ENCODE measurements around the gene F7. TPM values are rescaled to one million over a fixed set of nuclear protein-coding genes. Genes with fewer than 3 reads are reported as not detected.

F7 gene
- total RNA-seq, 4 donors from 2014 or later, result 0.20 to 1.2 TPM; not detected in 2

- no peaks in the 10 kb centered on the region for H3K9me3 ChIP-seq
- in situ Hi-C loops (cut with MboI; ENCODE audit: low sequenced_read_pairs in 4 of 4) (no loop called here), intact Hi-C loops (cut with DNase I; ENCODE audit: low total_unique reads) (no loop called here)
- no peak for TF ChIP-seq POLR2A (IDR thresholded peaks at IDR 0.05)
- TF ChIP-seq, protein P1, sequence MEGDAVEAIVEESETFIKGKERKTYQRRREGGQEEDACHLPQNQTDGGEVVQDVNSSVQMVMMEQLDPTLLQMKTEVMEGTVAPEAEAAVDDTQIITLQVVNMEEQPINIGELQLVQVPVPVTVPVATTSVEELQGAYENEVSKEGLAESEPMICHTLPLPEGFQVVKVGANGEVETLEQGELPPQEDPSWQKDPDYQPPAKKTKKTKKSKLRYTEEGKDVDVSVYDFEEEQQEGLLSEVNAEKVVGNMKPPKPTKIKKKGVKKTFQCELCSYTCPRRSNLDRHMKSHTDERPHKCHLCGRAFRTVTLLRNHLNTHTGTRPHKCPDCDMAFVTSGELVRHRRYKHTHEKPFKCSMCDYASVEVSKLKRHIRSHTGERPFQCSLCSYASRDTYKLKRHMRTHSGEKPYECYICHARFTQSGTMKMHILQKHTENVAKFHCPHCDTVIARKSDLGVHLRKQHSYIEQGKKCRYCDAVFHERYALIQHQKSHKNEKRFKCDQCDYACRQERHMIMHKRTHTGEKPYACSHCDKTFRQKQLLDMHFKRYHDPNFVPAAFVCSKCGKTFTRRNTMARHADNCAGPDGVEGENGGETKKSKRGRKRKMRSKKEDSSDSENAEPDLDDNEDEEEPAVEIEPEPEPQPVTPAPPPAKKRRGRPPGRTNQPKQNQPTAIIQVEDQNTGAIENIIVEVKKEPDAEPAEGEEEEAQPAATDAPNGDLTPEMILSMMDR (IDR thresholded peaks at IDR 0.05 in 4 of 5, conservative IDR thresholded peaks at IDR 0.05 in 1 of 5), result no peak
- H3K36me3 ChIP-seq, result no peaks in the 10 kb centered on the region
- no peaks in the 10 kb centered on the region for H3K27me3 ChIP-seq
- no peaks in the 10 kb centered on the region for H3K4me1 ChIP-seq
- H3K4me3 ChIP-seq, result no peak overlapping the region
- ATAC-seq (no peak), DNase-seq (no peak)
- H3K27ac ChIP-seq, result no peak overlapping the region
Measured at GRCh38 chr13:113141601-113141970, 36.0 kb downstream of the F7 start.

DNA sequence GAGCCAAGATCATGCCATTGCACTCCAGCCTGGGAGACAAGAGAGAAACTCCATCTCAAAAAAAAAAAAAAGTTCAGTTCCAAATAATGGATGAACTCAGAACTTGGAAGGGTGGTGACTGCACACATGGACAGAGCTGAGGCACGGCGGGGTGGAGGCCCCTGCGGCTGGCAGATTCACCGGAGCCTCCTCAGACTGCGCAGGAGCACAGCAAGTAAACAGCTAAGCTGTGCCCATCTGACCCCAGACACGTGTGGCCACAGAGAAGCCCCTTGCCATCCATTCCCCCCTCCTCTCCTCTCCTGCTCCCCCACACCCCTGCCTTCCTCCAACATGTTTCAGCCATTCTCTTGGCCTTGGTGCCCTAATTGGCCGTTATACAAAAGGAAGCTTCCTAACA is 37.3 kb downstream of the F7 start:
- no peak for ATAC-seq
- TF ChIP-seq, protein P1 (IDR thresholded peaks at IDR 0.05 in 4 of 5, conservative IDR thresholded peaks at IDR 0.05 in 1 of 5), result no peak
- no peak for TF ChIP-seq POLR2A (IDR thresholded peaks at IDR 0.05)
- DNase-seq, result no peak
- Histone ChIP-seq H3K4me3 (no peak overlapping the region), H3K27ac (no peak overlapping the region), H3K4me1 (no peaks in the 10 kb centered on the region), H3K36me3 (no peaks in the 10 kb centered on the region), H3K9me3 (no peaks in the 10 kb centered on the region), H3K27me3 (no peaks in the 10 kb centered on the region)
- in situ Hi-C loops (cut with MboI; ENCODE audit: low sequenced_read_pairs in 4 of 4) (no loop called here), intact Hi-C loops (cut with DNase I; ENCODE audit: low total_unique reads) (no loop called here)

DNA sequence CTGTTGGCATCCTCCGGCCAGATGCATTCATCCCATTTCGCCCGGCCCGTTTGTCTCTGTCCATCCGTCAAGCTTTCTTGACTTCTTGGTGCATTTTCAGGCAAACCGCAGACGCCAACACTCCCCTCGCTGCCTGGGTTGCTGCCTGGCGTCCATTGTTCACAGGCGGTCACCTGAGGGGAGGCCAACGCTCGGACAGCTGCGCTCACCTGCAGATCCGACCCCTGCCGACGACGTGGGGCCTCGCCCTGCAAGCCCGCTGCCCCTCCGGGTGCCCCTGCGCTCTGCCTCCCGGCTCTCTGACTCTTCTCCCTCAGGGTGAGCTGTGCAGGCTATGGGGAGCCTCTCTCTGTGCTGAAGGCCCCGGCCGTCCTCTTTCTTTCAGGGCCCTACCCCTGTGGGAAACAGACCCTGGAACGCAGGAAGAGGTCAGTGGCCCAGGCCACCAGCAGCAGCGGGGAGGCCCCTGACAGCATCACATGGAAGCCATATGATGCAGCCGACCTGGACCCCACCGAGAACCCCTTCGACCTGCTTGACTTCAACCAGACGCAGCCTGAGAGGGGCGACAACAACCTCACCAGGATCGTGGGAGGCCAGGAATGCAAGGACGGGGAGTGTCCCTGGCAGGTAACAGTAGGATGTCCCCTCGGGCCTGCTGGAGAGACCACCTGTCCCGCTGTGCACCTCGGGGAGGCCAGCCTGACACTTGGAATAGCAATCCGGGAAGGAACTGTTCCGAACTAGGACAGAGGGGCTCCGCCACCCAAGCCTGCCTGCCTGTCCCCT is 38.1 kb downstream of the F7 start:
- no peak for ATAC-seq
- TF ChIP-seq, protein P1 (IDR thresholded peaks at IDR 0.05 in 4 of 5, conservative IDR thresholded peaks at IDR 0.05 in 1 of 5), result no peak
- no peak for TF ChIP-seq POLR2A (IDR thresholded peaks at IDR 0.05)
- Histone ChIP-seq H3K27ac (no peak overlapping the region), H3K4me3 (no peak overlapping the region), H3K9me3 (no peaks in the 10 kb centered on the region), H3K4me1 (no peaks in the 10 kb centered on the region), H3K27me3 (no peaks in the 10 kb centered on the region), H3K36me3 (no peaks in the 10 kb centered on the region)
- in situ Hi-C loops (cut with MboI; ENCODE audit: low sequenced_read_pairs in 4 of 4), result no loop called here
- DNase-seq, result no peak
- intact Hi-C loops (cut with DNase I; ENCODE audit: low total_unique reads), result no loop called here

DNA sequence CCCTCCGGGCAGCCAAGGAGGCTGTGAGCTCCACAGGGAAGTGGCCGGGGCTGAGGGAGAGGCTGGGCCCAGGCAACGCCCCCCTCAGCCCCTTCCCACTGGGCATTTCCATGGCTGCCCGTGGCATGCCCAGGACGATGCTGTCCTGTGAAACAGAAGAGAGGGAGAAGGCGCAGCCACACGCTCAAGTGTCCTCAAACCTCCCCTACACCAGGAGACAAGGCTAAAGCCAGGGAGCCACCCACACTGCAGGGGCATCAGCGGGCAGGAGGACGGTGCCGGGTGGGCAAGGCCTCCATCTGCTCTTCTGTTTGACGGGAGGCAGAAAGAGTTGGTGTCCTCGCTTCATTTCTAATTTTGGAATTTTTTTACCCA is 38.7 kb downstream of the F7 start:
- ATAC-seq, result no peak
- no peaks in the 10 kb centered on the region for H3K27me3 ChIP-seq
- in situ Hi-C loops (cut with MboI; ENCODE audit: low sequenced_read_pairs in 4 of 4), result no loop called here
- DNase-seq, result no peak
- H3K4me3 ChIP-seq, result no peak overlapping the region
- no peaks in the 10 kb centered on the region for H3K9me3 ChIP-seq
- no peaks in the 10 kb centered on the region for H3K4me1 ChIP-seq
- intact Hi-C loops (cut with DNase I; ENCODE audit: low total_unique reads), result no loop called here
- TF ChIP-seq POLR2A (IDR thresholded peaks at IDR 0.05), result no peak
- TF ChIP-seq, protein P1 (IDR thresholded peaks at IDR 0.05 in 4 of 5, conservative IDR thresholded peaks at IDR 0.05 in 1 of 5), result no peak
- no peaks in the 10 kb centered on the region for H3K36me3 ChIP-seq
- H3K27ac ChIP-seq, result no peak overlapping the region

DNA sequence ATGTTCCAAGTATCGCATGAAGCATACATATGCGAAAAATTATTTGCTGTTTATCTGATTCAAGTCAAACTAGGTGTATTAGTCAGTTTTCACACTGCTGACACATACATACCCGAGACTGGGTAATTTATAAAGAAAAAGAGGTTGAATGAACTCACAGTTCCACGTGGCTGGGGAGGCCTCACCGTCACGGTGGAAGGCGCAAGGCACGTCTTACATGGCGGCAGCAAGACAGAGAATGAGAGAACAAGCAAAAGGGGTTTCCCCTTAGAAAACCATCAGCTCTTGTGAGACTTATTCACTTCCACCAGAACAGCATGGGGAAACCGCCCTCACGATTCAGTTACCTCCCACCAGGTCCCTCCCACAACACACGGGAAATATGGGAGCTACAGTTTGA is 39.9 kb downstream of the F7 start:
- H3K4me1 ChIP-seq, result no peaks in the 10 kb centered on the region
- no peaks in the 10 kb centered on the region for H3K27me3 ChIP-seq
- no peak for DNase-seq
- no peak overlapping the region for H3K27ac ChIP-seq
- TF ChIP-seq POLR2A (IDR thresholded peaks at IDR 0.05), result no peak
- TF ChIP-seq, protein P1 (IDR thresholded peaks at IDR 0.05 in 4 of 5, conservative IDR thresholded peaks at IDR 0.05 in 1 of 5), result no peak
- no peak overlapping the region for H3K4me3 ChIP-seq
- in situ Hi-C loops (cut with MboI; ENCODE audit: low sequenced_read_pairs in 4 of 4) (no loop called here), intact Hi-C loops (cut with DNase I; ENCODE audit: low total_unique reads) (no loop called here)
- no peaks in the 10 kb centered on the region for H3K36me3 ChIP-seq
- ATAC-seq, result no peak
- no peaks in the 10 kb centered on the region for H3K9me3 ChIP-seq
